GM19238 (cell line): ENCODE results near the gene MESP1.

Experiments
- DNase-seq: peaks from one replicate; pipeline ENCODE4 v3.0.0; 2011; ENCODE audit warnings: low spot score; ENCODE audit not compliant: insufficient read length

The MESP1 gene

GRCh38 chr15:89758981-89759380 is 7.9 kb upstream of the MESP1 start:
- no peak for DNase-seq

- no peak for DNase-seq
These were observed 7.2 kb upstream of the MESP1 start for GRCh38 chr15:89758283-89758682.

GRCh38 chr15:89756897-89757296 is 5.8 kb upstream of the MESP1 start:
- no peak for DNase-seq

- no peak for DNase-seq
These were observed 4.7 kb upstream of the MESP1 start for GRCh38 chr15:89755701-89756100.

GRCh38 chr15:89754361-89755154 is 3.5 kb upstream of the MESP1 start:
- no peak for DNase-seq

- DNase-seq, result no peak
These were observed 2.8 kb upstream of the MESP1 start for GRCh38 chr15:89753855-89754254.

GRCh38 chr15:89751748-89752147 is 699 bp upstream of the MESP1 start:
- DNase-seq, result no peak

- DNase-seq, result no peak
These were observed 994 bp downstream of the MESP1 start for GRCh38 chr15:89749951-89750559.

- DNase-seq, result no peak
These were observed 1.5 kb downstream of the MESP1 start for GRCh38 chr15:89749526-89749925.

GRCh38 chr15:89749054-89749453 is 2.0 kb downstream of the MESP1 start:
- no peak for DNase-seq

GRCh38 chr15:89747708-89748682 is 3.1 kb downstream of the MESP1 start:
- no peak for DNase-seq

- no peak for DNase-seq
These were observed 4.7 kb downstream of the MESP1 start for GRCh38 chr15:89746386-89746780.

- no peak for DNase-seq
These were observed 5.3 kb downstream of the MESP1 start for GRCh38 chr15:89745768-89746167.

GRCh38 chr15:89745131-89745530 is 5.9 kb downstream of the MESP1 start:
- DNase-seq, result no peak

GRCh38 chr15:89743594-89743993 is 7.5 kb downstream of the MESP1 start:
- DNase-seq, result no peak

GRCh38 chr15:89743011-89743410 is 8.0 kb downstream of the MESP1 start:
- DNase-seq, result no peak

- DNase-seq, result peak; percentile 71
These were observed 10.9 kb downstream of the MESP1 start for GRCh38 chr15:89740137-89740536.

- no peak for DNase-seq
These were observed 15.3 kb downstream of the MESP1 start for GRCh38 chr15:89735773-89736172.

- no peak for DNase-seq
These were observed 18.4 kb downstream of the MESP1 start for GRCh38 chr15:89732451-89733172.

- DNase-seq, result no peak
These were observed 19.8 kb downstream of the MESP1 start for GRCh38 chr15:89731275-89731674.

GRCh38 chr15:89728254-89728653 is 22.8 kb downstream of the MESP1 start:
- no peak for DNase-seq
